Measurements from ENCODE around the gene TAS2R1. TPM values are rescaled to one million over a fixed set of nuclear protein-coding genes. Genes with fewer than 3 reads are reported as not detected.

TAS2R1 gene
- total RNA-seq, 1 experiment from 2014 or later = not detected

DNA sequence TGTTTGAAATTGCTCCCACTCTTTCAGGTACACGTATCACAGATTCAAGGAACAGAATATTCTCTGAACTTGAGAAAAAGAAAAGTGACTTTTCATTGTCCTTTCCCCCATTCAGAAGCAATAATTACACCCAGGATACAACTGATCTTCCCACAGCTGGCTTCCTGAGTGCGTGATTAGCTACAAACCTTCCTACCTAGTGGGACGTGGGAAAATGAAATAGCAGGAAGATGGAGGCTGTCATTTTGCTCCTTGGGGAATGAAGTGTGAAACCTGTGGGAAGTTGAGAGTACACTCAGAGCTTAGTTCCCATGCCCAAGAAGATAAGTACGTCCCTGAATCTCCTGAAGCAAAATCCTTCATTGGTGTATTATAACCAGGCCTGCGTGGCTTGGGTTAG, 2.6 kb downstream of the TAS2R1 start:
- H3K4me3 ChIP-seq = no peak overlapping the region
- H3K27me3 ChIP-seq = no peaks in the 10 kb centered on the region
- no peak for DNase-seq
- H3K9me3 ChIP-seq = no peaks in the 10 kb centered on the region
- H3K36me3 ChIP-seq = no peaks in the 10 kb centered on the region

DNA sequence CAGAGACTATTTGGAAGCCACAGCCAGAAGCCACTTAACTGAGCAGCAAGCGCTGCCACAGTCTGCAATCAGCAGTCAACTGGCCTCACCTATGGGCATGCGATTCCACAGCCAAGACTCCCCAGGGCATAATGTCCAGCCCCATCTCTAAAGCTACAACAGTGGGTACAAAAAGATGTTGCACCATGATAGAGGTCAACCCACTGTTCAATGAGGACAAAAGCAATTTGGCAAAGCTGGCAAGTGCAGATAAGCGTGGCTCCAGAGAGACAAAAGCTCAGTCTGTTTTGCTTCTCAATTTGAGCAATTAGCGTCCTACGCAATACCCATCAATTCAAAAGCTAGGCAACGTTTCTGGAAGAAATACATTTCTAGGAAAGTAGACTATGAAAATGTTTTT, 3.2 kb downstream of the TAS2R1 start:
- Histone ChIP-seq H3K9me3 (no peaks in the 10 kb centered on the region), H3K36me3 (no peaks in the 10 kb centered on the region), H3K4me3 (no peak overlapping the region), H3K27me3 (no peaks in the 10 kb centered on the region)
- DNase-seq = no peak

DNA sequence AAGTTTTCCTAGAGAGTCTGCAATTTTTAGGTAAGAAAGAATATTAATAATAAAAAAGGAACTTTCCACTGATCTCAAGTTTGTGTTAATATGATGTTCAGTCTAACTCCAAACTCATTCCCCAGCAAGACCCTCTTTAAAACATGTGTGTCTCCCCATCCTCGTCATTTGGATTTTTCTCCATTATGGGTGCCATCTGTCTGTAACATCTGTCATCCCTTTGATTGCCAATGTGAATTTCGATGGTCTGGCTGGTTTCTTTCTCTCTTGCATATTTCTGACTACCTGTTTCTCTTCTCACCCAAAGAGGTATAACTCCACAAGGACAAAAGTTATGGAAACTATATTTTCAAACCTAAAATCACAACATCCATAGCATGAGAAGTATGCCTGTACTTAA, 4.4 kb downstream of the TAS2R1 start:
- no peaks in the 10 kb centered on the region for H3K9me3 ChIP-seq
- no peaks in the 10 kb centered on the region for H3K36me3 ChIP-seq
- no peaks in the 10 kb centered on the region for H3K27me3 ChIP-seq
- no peak overlapping the region for H3K4me3 ChIP-seq
- no peak for DNase-seq

DNA sequence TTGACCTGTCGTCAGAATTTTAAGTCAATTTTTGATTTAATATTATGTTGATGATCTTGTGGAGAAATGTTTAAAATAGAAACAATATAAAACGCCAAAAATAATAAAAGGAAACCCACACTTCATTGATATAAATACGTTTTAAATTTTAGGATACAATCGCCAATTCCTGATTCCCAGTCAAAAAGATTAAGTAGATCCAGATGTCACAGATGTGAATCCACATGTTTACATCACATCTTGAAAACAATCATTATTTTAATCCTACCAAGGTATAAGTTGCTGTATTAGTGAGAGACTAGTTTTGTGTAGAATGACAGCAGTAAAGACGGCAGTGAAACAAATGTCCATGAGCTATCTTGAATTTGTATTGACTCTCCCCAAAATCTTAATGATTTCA, 4.9 kb downstream of the TAS2R1 start:
- Histone ChIP-seq H3K9me3 (no peaks in the 10 kb centered on the region), H3K36me3 (no peaks in the 10 kb centered on the region), H3K4me3 (no peak overlapping the region), H3K27me3 (no peaks in the 10 kb centered on the region)
- no peak for DNase-seq

DNA sequence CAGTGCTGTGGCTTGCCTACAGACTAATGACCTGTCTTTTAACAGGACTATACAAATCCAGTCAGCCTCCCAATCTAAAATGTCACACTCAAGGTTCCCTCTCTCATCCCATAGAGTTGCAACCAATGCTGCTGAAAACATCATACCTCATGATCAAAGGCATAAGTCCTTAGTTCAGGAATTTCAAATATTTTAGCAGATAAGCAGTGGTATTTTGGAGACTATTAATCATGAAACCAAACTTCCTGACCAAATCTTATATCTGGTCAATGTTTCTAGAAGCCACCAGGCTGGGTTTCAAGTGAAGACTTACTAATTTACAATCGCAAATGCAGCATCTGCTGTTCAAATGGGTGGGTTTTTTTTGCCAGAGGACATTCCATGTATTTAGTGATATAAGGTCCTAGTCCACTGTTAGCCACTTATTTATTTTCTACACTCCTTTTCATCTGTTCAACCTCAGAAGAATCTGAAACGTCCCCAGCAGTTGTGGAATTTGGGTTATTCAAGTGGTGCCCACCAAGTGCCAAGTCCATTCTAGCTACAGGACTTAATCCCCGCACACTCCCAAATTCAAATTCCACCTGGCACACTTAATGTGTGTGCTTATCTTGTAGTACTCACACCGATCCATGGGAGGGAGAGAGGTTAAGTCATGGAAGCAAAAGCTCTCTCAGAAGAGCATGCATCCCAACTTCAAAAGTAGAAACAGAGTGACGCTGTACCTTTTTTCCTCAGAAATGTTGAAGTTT, 5.8 kb downstream of the TAS2R1 start:
- no peak overlapping the region for H3K4me3 ChIP-seq
- no peaks in the 10 kb centered on the region for H3K27me3 ChIP-seq
- H3K9me3 ChIP-seq = no peaks in the 10 kb centered on the region
- peak; percentile 12 for DNase-seq
- no peaks in the 10 kb centered on the region for H3K36me3 ChIP-seq

DNA sequence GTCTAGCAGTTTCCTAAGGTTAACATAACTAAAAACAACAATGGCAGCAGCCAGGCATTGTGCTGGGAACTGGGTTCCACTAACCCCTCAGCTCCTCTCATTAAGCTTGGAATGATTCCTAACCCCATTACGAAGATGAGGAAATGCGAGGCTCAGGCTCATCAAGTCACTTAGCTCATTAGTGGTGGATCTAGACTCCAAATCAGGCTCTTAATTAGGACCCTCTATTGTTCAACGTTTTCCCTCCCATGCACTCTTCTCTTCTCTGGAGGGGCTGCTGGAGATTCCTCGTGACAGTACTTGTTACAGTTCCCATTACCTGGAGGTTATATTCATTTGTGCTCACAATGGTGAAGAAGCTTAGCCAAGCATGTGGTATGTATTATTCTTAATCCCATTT, 6.5 kb downstream of the TAS2R1 start:
- no peak for DNase-seq
- H3K9me3 ChIP-seq = no peaks in the 10 kb centered on the region
- no peaks in the 10 kb centered on the region for H3K36me3 ChIP-seq
- H3K27me3 ChIP-seq = no peaks in the 10 kb centered on the region
- H3K4me3 ChIP-seq = no peak overlapping the region

DNA sequence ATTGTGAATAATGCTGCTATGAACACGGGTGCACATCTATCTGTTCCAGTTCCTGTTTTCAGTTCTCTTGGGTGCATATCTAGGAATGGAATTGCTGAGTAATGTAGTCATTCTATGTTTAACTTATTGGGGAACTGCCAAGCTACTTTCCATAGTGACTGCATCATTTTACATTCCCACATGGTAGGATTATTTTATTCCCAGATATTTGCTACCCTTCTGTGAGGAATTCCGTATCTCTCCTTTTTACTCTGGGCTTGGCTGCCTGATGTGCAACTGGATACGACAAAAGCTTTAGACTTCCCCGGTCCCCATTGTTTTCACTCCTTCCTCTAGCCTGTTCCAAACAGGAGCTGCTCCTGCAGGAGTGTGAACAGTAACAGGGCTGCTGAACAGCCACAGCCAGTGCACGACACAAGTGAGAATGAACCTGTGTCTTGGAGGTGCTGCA, 7.2 kb downstream of the TAS2R1 start:
- Histone ChIP-seq H3K4me3 (no peak overlapping the region), H3K27me3 (no peaks in the 10 kb centered on the region), H3K9me3 (no peaks in the 10 kb centered on the region), H3K36me3 (no peaks in the 10 kb centered on the region)
- peak; percentile 32 for DNase-seq

DNA sequence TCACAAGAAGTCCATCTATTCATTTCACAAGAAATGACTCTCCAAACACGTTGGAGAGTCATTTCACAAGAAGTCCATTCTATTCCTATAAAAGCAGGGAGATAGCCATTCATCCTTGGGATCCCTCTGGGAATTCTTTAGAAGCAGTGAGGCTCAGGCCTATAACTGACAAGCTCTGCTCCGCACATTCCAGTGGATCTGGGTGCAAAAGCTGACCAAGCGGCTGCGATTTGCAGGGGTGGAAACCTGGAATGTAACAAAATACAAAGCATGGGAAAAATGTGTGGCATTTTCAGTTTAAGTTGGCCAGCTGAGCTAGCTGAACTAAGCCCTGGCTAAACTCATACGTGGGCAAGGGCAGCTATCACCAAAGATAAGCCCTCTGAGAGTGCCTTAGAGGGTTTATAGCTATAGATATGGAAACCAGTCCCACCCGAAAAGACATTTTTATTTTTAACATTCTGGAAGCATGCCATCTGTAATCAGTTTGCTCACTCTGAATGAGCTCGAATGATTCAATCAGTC, 8.7 kb downstream of the TAS2R1 start:
- no peaks in the 10 kb centered on the region for H3K36me3 ChIP-seq
- peak; percentile 37 for DNase-seq
- H3K27me3 ChIP-seq = no peaks in the 10 kb centered on the region
- no peak overlapping the region for H3K4me3 ChIP-seq
- H3K9me3 ChIP-seq = no peaks in the 10 kb centered on the region

DNA sequence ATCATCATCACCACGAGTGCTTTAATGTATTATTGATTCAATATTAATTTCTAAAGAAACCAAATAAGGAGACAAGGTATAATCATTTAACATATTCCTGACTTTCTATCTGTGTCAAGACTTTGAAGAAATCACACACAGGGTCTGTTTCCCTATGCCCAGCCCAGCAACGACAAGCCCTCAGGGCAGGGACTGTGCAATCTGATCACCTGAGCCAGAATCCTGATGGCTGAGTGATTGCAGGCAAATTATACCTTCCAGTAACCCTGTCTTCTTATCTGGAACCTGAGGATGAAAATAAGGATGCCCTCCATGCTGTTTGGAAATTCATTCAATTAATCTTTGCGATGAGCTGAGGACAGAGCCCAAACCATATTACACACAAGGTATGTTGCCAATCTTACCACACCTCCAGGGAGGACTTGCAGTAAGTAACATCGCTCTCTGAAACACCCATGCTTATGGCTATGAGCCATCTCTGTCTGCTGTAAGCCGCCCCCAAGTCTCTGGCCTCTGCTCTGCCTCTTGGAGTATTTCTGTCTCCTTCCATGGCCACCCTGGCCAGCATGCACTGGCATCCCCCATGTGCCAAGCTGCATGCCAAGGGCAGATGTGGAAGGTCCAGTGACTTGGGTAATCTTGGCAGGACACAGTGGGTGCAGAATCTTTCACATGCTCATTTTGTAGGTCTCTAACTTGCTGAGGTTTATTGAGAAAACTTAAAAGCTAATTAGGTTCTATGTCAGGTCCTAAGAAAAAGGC, 10.6 kb downstream of the TAS2R1 start:
- Histone ChIP-seq H3K9me3 (no peaks in the 10 kb centered on the region), H3K36me3 (no peaks in the 10 kb centered on the region), H3K4me3 (no peak overlapping the region), H3K27me3 (no peaks in the 10 kb centered on the region)
- peak; percentile 55 for DNase-seq

DNA sequence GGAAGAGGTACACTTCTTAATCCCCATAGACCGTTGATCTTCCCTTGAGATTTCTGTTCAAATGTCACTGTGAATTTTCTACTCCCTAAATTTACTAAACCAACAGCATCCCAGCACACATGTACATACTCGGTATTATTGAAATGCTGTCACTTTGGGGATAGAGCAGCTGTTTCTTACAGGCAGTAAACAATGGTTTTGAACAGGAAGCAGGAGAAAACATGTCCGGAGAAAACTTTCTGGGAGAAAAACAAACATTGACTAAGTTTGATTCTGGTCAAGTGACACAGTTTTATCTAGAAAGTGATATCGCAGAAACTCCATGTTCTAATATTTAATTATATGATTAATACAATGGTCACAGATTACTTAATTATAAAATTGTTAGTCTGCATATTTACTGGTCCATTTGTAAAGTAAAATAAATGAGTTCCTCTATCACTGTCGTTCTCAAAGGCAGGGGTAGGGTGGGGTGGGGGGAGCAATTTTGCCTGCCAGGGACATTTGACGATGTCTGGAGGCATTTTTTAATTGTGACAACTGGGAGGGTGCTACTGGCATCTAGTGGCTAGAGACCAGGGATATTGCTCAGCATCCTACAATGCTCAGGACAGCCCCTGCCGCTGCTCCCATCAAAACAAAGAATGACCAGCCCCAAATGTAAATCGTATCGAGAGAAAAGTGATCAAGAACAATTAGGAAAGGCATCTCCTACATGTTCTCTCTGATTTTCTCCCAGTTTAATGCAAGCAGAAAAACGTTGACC, 12.2 kb downstream of the TAS2R1 start:
- Histone ChIP-seq H3K4me3 (no peak overlapping the region), H3K9me3 (no peaks in the 10 kb centered on the region), H3K27me3 (no peaks in the 10 kb centered on the region), H3K36me3 (no peaks in the 10 kb centered on the region)
- no peak for DNase-seq

DNA sequence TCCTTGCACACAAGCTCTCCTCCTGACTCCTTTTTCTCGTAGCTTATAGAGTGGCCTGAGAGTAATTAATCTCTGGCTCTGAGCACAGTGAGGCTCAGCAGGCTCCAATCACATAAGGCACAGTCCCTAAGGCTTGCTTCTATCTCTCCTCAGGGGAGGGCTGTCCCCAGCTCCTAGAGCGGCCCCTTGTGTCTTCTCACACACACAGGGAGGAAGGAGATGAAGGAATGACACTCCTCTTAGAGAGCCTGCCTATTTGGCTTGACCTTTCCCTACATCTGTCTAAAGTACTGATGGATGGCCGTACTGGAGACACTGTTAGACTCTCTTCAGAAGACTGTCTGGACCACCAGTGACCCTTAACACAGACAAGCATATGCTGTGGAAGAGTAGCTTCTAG, 12.9 kb downstream of the TAS2R1 start:
- no peaks in the 10 kb centered on the region for H3K36me3 ChIP-seq
- no peak for DNase-seq
- no peaks in the 10 kb centered on the region for H3K9me3 ChIP-seq
- H3K27me3 ChIP-seq = no peaks in the 10 kb centered on the region
- H3K4me3 ChIP-seq = no peak overlapping the region

DNA sequence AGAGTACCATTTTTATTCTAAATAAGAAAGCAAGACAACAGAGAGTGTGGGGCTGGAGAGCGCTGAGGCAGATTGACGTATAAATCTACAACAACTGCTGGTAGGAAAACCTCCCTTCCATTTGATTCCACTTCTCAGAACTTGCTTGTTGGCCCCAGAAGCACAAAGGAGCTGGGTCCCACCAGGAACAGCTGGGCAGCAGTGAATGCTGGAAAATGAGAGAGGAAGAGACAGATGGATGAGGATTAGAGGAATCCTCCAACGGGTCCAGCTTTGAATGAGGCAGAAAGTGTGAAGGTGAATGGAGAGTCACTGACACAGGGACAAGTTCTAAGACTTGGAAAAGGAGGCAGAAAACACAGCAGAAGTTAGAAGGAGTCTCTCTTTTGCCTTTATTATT, 14.8 kb downstream of the TAS2R1 start:
- Histone ChIP-seq H3K9me3 (peaks cover 8% of the 10 kb centered on the region; the same call in 1 of the 2 replicates), H3K36me3 (no peaks in the 10 kb centered on the region), H3K27me3 (no peaks in the 10 kb centered on the region), H3K4me3 (no peak overlapping the region)
- DNase-seq = no peak

DNA sequence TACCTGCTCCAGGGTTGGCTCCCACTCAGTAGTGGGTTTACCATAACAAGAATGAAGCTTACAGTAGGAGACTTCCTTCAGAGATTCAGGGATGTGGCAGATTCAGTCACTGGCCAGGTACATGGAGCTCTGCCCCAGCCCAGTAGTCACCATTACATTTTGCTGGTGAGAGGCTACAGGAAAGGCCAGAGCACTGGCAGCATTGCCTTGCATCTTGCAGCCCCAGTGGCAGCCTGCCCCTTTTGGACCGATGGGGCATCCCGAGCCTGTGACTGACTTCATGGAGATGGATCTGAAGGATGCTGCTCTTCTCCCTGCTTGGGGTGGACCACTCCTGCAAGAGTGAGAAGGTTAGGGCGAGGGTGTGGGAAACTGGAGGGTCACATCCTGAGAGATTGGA, 16.8 kb downstream of the TAS2R1 start:
- Histone ChIP-seq H3K9me3 (peaks cover 8% of the 10 kb centered on the region; the same call in 1 of the 2 replicates), H3K36me3 (no peaks in the 10 kb centered on the region)

DNA sequence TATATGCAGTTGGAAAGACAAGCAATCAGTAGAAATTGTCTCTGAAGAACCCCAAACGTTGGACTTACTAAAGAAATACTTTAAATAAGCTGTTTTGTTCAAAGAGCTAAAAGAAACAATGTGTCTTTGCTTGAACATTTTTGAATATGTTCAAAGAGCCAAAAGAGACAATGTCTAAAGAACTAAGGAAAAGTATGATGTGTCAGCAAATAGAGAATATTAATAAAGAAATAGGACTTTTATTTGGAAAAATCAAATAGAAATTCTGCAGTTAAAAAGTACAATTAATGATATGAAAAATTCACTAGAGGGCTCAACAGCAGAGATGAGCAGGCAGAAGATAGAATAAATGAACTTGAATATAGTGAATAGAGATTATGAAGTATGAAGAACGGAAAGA, 19.2 kb downstream of the TAS2R1 start:
- no peak for DNase-seq
- H3K36me3 ChIP-seq = no peaks in the 10 kb centered on the region
- H3K9me3 ChIP-seq = peaks cover 8% of the 10 kb centered on the region; the same call in 1 of the 2 replicates
- H3K4me3 ChIP-seq = no peak overlapping the region
- H3K27me3 ChIP-seq = no peaks in the 10 kb centered on the region

More for the DNA sequence above, 16.8 kb downstream of the TAS2R1 start:
- no peak for DNase-seq
- no peak overlapping the region for H3K4me3 ChIP-seq
- H3K27me3 ChIP-seq = no peaks in the 10 kb centered on the region

DNA sequence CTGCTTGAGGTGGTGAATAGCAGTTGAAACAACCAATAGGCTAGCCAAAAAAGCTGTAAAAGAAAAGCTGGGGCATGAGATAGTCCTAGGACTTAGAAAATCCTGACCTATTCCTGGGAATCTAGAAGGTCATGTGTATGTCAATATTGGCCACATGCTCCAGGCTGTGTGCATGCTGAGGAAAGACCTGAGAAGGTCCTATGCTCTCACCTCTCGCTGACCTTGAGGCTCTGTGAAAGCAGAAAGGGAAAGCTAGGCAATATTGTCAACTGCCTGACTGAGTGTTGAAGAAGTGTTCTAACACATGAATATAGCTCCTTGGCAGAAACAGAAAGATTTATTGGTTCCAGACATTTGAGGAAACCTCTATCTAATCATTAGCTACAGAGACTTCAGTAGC, 19.8 kb downstream of the TAS2R1 start:
- H3K27me3 ChIP-seq = no peaks in the 10 kb centered on the region
- no peaks in the 10 kb centered on the region for H3K36me3 ChIP-seq
- no peak for DNase-seq
- H3K9me3 ChIP-seq = peaks cover 8% of the 10 kb centered on the region; the same call in 1 of the 2 replicates
- H3K4me3 ChIP-seq = no peak overlapping the region

DNA sequence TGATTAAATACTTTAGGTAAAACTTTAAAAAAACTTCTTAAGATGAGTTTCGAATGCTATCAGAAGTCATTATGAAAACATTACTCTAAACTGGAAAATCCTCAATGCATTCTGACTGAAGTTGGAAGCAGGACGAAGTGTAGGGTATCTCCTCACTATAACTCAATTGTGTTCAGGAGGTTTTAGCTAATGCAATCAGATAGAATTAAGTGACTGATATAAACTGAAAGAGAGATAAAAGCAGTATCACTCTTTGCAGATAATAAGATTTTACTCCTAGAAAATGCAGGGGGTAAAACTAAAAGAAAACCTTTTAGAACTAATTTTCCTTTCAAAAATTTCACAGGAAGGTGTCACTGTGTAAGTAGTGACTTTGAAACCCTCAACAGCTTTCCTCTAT, 22.1 kb downstream of the TAS2R1 start:
- Histone ChIP-seq H3K36me3 (no peaks in the 10 kb centered on the region), H3K27me3 (no peaks in the 10 kb centered on the region), H3K9me3 (peaks cover 8% of the 10 kb centered on the region; the same call in 1 of the 2 replicates), H3K4me3 (no peak overlapping the region)
- DNase-seq = no peak

All from MG63 (cell line).